H4 (cell line): ENCODE data around the gene RPA1. TPM values are rescaled to one million over a fixed set of nuclear protein-coding genes. Genes with fewer than 3 reads are reported as not detected.
"Not testable (repeated sequence)": the region's sequence is repeated elsewhere in the genome, so short reads cannot be mapped to it uniquely, and the experiment has no call there.

Source experiments
- DNase-seq: peaks from one replicate; pipeline ENCODE4 v3.0.0-alpha.2; 2015; ENCODE audit warnings: low spot score
- total RNA-seq: library from RNA; depleted of rRNA; stranded (reverse); fragments of >200 nt; shearing (Covaris generic); gene quantifications from 2 replicates; pipeline ENCODE4 v1.2.3, GENCODE V29; 2014; rRNA removed

RPA1 gene
- total RNA-seq, result 29.0 and 40.3 TPM in 2 replicates

GRCh38 chr17:1829592-1830257 lies at the start of gene RPA1, which contains the start of gene SMYD4:
TSS of gene RPA1 (plus strand) at chr17:1830005. CDS start at chr17:1830094, 89 bp downstream.
TSS of gene SMYD4 (minus strand) at chr17:1829902. CDS start at chr17:1827994, 1,908 bp downstream.
- peak; percentile 83 for DNase-seq

- no peak for DNase-seq
Measured at GRCh38 chr17:1782171-1782567, 47.6 kb upstream of the RPA1 start.

- no peak for DNase-seq
Measured at GRCh38 chr17:1783271-1783670, 46.5 kb upstream of the RPA1 start.

- DNase-seq, result peak; percentile 55
Measured at GRCh38 chr17:1783834-1784611, 45.8 kb upstream of the RPA1 start.

GRCh38 chr17:1785930-1786329 lies 43.9 kb upstream of the RPA1 start:
- DNase-seq, result no peak

GRCh38 chr17:1786708-1787107 lies 43.1 kb upstream of the RPA1 start:
- DNase-seq, result no peak

- DNase-seq, result peak; percentile 90
Measured at GRCh38 chr17:1787301-1787902, 42.4 kb upstream of the RPA1 start.

- no peak for DNase-seq
Measured at GRCh38 chr17:1789936-1790335, 39.9 kb upstream of the RPA1 start.

GRCh38 chr17:1792495-1793446 lies 37.0 kb upstream of the RPA1 start:
- DNase-seq, result no peak

- no peak for DNase-seq
Measured at GRCh38 chr17:1793447-1793806, 36.4 kb upstream of the RPA1 start.

- DNase-seq, result no peak
Measured at GRCh38 chr17:1796800-1797199, 33.0 kb upstream of the RPA1 start.

GRCh38 chr17:1797323-1797722 lies 32.5 kb upstream of the RPA1 start:
- no peak for DNase-seq

GRCh38 chr17:1797846-1798245 lies 32.0 kb upstream of the RPA1 start:
- DNase-seq, result not testable (repeated sequence)

GRCh38 chr17:1800240-1800639 lies 29.6 kb upstream of the RPA1 start:
- no peak for DNase-seq

- no peak for DNase-seq
Measured at GRCh38 chr17:1800712-1801111, 29.1 kb upstream of the RPA1 start.

GRCh38 chr17:1802429-1802828 lies 27.4 kb upstream of the RPA1 start:
- DNase-seq, result no peak

GRCh38 chr17:1803280-1803679 lies 26.5 kb upstream of the RPA1 start:
- no peak for DNase-seq

GRCh38 chr17:1807890-1808289 lies 21.9 kb upstream of the RPA1 start:
- DNase-seq, result no peak

GRCh38 chr17:1808644-1809043 lies 21.2 kb upstream of the RPA1 start:
- no peak for DNase-seq

- DNase-seq, result not testable (repeated sequence)
Measured at GRCh38 chr17:1809815-1810214, 20.0 kb upstream of the RPA1 start.

GRCh38 chr17:1810450-1811103 lies 19.2 kb upstream of the RPA1 start:
- no peak for DNase-seq
